ENCODE measurements around the gene LIPT2. TPM values are rescaled to one million over a fixed set of nuclear protein-coding genes. Genes with fewer than 3 reads are reported as not detected.

LIPT2 gene
- polyA plus RNA-seq, 1 of the 3 experiments (the other 2 are of a cell fraction): 4.6 TPM

DNA sequence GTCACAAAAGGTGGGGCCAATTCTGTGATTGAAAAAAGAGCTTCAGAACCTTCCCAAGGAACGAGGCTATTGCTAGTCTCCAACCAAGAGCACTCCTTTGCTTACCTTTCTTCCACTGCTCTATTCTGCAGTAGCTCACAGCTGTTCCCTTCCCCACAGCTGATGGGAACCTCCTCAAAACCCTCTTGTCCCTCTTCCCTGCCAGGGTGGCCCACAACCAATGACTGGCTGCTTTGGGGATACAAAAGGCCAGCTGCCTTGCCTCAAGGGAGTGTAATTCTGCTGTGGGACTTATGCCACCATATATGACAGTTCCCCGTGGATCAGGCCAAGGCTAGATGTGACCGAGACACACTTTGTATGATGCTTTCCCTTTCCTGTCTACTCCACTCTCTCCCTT, 41.2 kb downstream of the LIPT2 start:
- H3K27me3 ChIP-seq (ENCODE audit: insufficient read depth): no peaks in the 10 kb centered on the region
- H3K9ac ChIP-seq: no peak overlapping the region
- ChIA-PET CTCF (interaction anchor here (0.6 to 14.5 kb wide), 21 partner anchors 10 to 231 kb away, joined by 3 to 349 read pairs (median 8); partner anchors contain the start of genes KCNE3, LIPT2, PGM2L1 and POLD3), POLR2A (no interaction called here)
- no peaks in the 10 kb centered on the region for H3K9me2 ChIP-seq
- H3F3A ChIP-seq (replicated peaks; ENCODE audit: insufficient read depth): no peaks in the 10 kb centered on the region
- H4K20me1 ChIP-seq (ENCODE audit: insufficient read depth): no peaks in the 10 kb centered on the region
- no peak overlapping the region for H2AFZ ChIP-seq (ENCODE audit: low read depth)
- H3K27ac ChIP-seq (ENCODE audit: low read depth in 2 of 2, low read length in 1 of 2): no peak overlapping the region
- H3K9me3 ChIP-seq: no peaks in the 10 kb centered on the region
- no peak overlapping the region for H3K4me3 ChIP-seq (ENCODE audit: low read depth in 2 of 2, low read length in 1 of 2)
- WGBS (ENCODE audit: low lambda C conversion rate): 41% methylated on average over 3 of the region's 3 CpGs
- no peak for DNase-seq
- no peaks in the 10 kb centered on the region for H3K36me3 ChIP-seq (replicated peaks in 1 of 2; ENCODE audit: control insufficient read depth in 1 of 2, insufficient read depth in 2 of 2, low read length in 1 of 2)
- TF ChIP-seq, protein P1, sequence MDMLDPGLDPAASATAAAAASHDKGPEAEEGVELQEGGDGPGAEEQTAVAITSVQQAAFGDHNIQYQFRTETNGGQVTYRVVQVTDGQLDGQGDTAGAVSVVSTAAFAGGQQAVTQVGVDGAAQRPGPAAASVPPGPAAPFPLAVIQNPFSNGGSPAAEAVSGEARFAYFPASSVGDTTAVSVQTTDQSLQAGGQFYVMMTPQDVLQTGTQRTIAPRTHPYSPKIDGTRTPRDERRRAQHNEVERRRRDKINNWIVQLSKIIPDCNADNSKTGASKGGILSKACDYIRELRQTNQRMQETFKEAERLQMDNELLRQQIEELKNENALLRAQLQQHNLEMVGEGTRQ (IDR thresholded peaks at IDR 0.05; ENCODE audit: borderline replicate concordance, low read depth, low read length): no peak
- TF ChIP-seq NFIC (IDR thresholded peaks at IDR 0.05; ENCODE audit: borderline replicate concordance) (no peak), EZH2phosphoT487 (IDR thresholded peaks at IDR 0.05; ENCODE audit: borderline replicate concordance, low read depth) (no peak), GATA2 (CRISPR knock-in tag; IDR thresholded peaks at IDR 0.05) (no peak), MXI1 (IDR thresholded peaks at IDR 0.05; ENCODE audit: low read depth, low read length) (no peak), GABPA (IDR thresholded peaks at IDR 0.05; ENCODE audit: low read depth) (no peak), TCF12 (IDR thresholded peaks at IDR 0.05) (no peak), JUND (IDR thresholded peaks at IDR 0.05) (no peak), FOXJ3 (CRISPR knock-in tag; IDR thresholded peaks at IDR 0.05) (no peak), RAD21 (IDR thresholded peaks at IDR 0.05; ENCODE audit: low read length) (no peak), RCOR1 (IDR thresholded peaks at IDR 0.05; ENCODE audit: low read length) (no peak), SMC3 (IDR thresholded peaks at IDR 0.05; ENCODE audit: low read depth, low read length) (no peak)
- TF ChIP-seq, protein P2, sequence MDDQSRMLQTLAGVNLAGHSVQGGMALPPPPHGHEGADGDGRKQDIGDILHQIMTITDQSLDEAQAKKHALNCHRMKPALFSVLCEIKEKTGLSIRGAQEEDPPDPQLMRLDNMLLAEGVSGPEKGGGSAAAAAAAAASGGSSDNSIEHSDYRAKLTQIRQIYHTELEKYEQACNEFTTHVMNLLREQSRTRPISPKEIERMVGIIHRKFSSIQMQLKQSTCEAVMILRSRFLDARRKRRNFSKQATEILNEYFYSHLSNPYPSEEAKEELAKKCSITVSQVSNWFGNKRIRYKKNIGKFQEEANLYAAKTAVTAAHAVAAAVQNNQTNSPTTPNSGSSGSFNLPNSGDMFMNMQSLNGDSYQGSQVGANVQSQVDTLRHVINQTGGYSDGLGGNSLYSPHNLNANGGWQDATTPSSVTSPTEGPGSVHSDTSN (IDR thresholded peaks at IDR 0.05): no peak
- TF ChIP-seq, protein P3, sequence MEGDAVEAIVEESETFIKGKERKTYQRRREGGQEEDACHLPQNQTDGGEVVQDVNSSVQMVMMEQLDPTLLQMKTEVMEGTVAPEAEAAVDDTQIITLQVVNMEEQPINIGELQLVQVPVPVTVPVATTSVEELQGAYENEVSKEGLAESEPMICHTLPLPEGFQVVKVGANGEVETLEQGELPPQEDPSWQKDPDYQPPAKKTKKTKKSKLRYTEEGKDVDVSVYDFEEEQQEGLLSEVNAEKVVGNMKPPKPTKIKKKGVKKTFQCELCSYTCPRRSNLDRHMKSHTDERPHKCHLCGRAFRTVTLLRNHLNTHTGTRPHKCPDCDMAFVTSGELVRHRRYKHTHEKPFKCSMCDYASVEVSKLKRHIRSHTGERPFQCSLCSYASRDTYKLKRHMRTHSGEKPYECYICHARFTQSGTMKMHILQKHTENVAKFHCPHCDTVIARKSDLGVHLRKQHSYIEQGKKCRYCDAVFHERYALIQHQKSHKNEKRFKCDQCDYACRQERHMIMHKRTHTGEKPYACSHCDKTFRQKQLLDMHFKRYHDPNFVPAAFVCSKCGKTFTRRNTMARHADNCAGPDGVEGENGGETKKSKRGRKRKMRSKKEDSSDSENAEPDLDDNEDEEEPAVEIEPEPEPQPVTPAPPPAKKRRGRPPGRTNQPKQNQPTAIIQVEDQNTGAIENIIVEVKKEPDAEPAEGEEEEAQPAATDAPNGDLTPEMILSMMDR (IDR thresholded peaks at IDR 0.05): no peak
- TF ChIP-seq, protein P4, sequence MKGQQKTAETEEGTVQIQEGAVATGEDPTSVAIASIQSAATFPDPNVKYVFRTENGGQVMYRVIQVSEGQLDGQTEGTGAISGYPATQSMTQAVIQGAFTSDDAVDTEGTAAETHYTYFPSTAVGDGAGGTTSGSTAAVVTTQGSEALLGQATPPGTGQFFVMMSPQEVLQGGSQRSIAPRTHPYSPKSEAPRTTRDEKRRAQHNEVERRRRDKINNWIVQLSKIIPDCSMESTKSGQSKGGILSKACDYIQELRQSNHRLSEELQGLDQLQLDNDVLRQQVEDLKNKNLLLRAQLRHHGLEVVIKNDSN (IDR thresholded peaks at IDR 0.05; ENCODE audit: borderline replicate concordance, low read depth): no peak
- H3K4me1 ChIP-seq (ENCODE audit: control insufficient read depth in 1 of 2, insufficient read depth in 2 of 2, low read depth in 1 of 2, low read length in 1 of 2): peaks cover 0 to 2% of the 10 kb centered on the region in 2 experiments; a peak in 2 of 4 replicates
- H3K79me2 ChIP-seq (ENCODE audit: insufficient read depth): no peaks in the 10 kb centered on the region
- H3K4me2 ChIP-seq: no peak overlapping the region
